NB4 (cell line): ENCODE results near the gene BANP.
"Not testable (repeated sequence)": the region's sequence is repeated elsewhere in the genome, so short reads cannot be mapped to it uniquely, and the experiment has no call there.

Experiments
- CTCF ChIP-seq: IDR thresholded peaks from one replicate; pipeline ENCODE4 v1.5.1; 2012; ENCODE audit warnings: low read depth, low read length
- MAX ChIP-seq: IDR thresholded peaks from 2 replicates; pipeline ENCODE4 v1.6.1; 2011; ENCODE audit warnings: low read depth, low read length
- MYC ChIP-seq: IDR thresholded peaks from 2 replicates; pipeline ENCODE4 v1.6.1; 2011; ENCODE audit warnings: low read depth, low read length
- POLR2A ChIP-seq: IDR thresholded peaks from 2 replicates; pipeline ENCODE4 v1.6.1; 2011; ENCODE audit warnings: mild to moderate bottlenecking; ENCODE audit not compliant: insufficient read length; ENCODE audit errors: extremely low read depth

- TF ChIP-seq CTCF, MAX, POLR2A, MYC: not testable (repeated sequence)
Measured at GRCh38 chr16:88091972-88092302, 140.7 kb downstream of the BANP start.
